BLaER1 treated with 17β-estradiol and CSF1 and Interleukin-3, amounts not matched to agents 10 nM and 100 nM (cell line): ENCODE results near the gene KXD1.
A peak's percentile ranks its signal among the peaks of the same experiment; 100 is the strongest.

ENCODE experiments used
- H3K27ac ChIP-seq, 11 experiments: shearing (Covaris generic); formaldehyde crosslinking; 2 replicates each; pipeline ENCODE4 v1.8.1; 2022
- H3K27me3 ChIP-seq, 11 experiments: shearing (Covaris generic); formaldehyde crosslinking; 2 replicates each; pipeline ENCODE4 v1.8.1; 2022
- H3K36me3 ChIP-seq, 11 experiments: shearing (Covaris generic); formaldehyde crosslinking; 2 replicates each; pipeline ENCODE4 v1.8.1; 2022
- H3K4me1 ChIP-seq, 10 experiments: shearing (Covaris generic); formaldehyde crosslinking; 2 replicates each; pipeline ENCODE4 v1.8.1; 2022
- H3K4me2 ChIP-seq, 11 experiments: shearing (Covaris generic); formaldehyde crosslinking; 2 replicates each; pipeline ENCODE4 v1.8.1; 2022
- H3K4me3 ChIP-seq, 10 experiments: shearing (Covaris generic); formaldehyde crosslinking; 2 replicates each; pipeline ENCODE4 v1.8.1; 2022
- H3K9ac ChIP-seq, 11 experiments: shearing (Covaris generic); formaldehyde crosslinking; 2 replicates each; pipeline ENCODE4 v1.8.1; 2022
- H3K9me3 ChIP-seq, 11 experiments: shearing (Covaris generic); formaldehyde crosslinking; replicated peaks in 1 of 11; 2 replicates each; pipeline ENCODE4 v1.8.1; 2022
- H4K20me1 ChIP-seq, 11 experiments: shearing (Covaris generic); formaldehyde crosslinking; 2 replicates each; pipeline ENCODE4 v1.8.1; 2022
- Cebpa-rat ChIP-seq, 11 experiments: shearing (Covaris generic); IDR thresholded peaks; 2 replicates each; pipeline ENCODE4 v1.8.1; 2022

The KXD1 gene

DNA sequence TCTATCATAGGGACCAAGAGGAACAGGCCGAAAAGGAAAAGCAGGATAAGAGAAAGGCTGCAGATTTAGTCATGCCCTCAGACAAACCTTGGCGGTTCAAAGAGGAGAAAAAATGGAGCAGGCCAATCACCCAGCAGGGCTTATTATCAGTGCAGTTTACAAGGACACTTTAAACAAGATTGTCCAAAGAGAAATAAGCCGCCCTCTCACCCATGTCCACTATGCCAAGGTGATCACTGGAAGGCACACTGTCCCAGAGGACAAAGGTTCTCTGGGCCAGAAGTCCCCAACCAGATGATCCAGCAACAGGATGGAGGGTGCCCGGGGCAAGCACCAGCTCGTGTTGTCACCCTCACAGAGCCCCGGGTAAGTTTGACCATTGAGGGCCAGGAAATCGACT is 22.6 kb downstream of the KXD1 start:
- Histone ChIP-seq H3K9ac (no peak overlapping the region), H3K36me3 (peaks cover 25 to 34% (median 31%) of the 10 kb centered on the region in 11 experiments), H3K27ac (no peak overlapping the region), H3K4me3 (no peak overlapping the region), H3K27me3 (no peaks in the 10 kb centered on the region), H3K4me1 (peaks cover 4 to 23% (median 15%) of the 10 kb centered on the region in 10 experiments), H3K9me3 (no peaks in the 10 kb centered on the region), H4K20me1 (peaks cover 13 to 44% (median 25%) of the 10 kb centered on the region in 11 experiments; a peak in 21 of 22 replicates), H3K4me2 (no peak overlapping the region)
- TF ChIP-seq Cebpa-rat (IDR thresholded peaks at IDR 0.05), result no peak

DNA sequence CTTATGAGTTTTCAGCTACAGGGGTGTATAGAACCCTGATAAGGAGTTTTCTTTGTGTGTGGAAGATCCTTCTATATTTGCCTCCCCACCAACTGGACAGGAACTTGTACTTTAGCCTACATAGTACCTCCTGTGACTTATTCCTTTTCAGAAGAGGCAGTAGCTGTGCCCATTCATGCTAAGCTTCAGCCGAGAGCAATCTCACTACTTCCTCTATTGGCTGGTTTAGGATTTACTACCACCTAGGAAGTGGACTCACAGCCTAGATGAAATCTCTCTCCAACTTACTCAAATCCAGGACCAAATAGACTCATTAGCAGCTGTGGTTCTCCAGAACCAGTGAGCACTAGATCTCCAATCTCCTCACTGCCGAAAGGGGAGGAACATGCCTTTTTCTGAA is 28.6 kb downstream of the KXD1 start:
- H3K4me2 ChIP-seq, result peak overlapping the region in 10 of 11 experiments; percentile 63 to 96 (median 80); a peak in 17 of 22 replicates

DNA sequence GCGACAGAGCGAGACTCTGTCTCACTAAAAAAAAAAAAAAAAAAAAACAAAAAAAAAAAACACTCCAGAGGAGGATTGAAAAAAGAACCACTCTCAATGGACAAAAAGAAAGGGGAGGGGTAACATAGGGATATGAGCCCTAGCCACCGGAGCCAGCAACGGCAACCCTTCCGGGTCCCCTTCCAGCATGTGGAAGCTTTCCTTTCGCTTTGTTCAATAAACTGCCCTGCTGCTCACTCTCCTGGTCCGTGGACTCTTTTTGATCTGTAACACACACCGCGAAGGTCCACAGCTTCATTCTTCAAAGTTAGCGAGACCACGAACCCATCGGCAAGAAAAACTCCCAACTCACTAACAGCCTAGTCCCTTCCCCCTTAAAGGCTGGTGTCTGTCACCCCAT is 29.9 kb downstream of the KXD1 start:
- Histone ChIP-seq H3K4me2 (peak overlapping the region; percentile 95 to 100 (median 97); a peak in 18 of 22 replicates), H3K9me3 (peaks cover 0 to 11% (median 0%) of the 10 kb centered on the region in 11 experiments; a peak in 4 of 22 replicates), H4K20me1 (peaks cover 0 to 28% (median 9%) of the 10 kb centered on the region in 11 experiments; a peak in 10 of 22 replicates), H3K4me1 (peaks cover 60 to 82% (median 64%) of the 10 kb centered on the region in 10 experiments), H3K27ac (peak overlapping the region in 7 of 11 experiments; percentile 77 to 91 (median 85); a peak in 8 of 22 replicates), H3K36me3 (peaks cover 8 to 22% (median 18%) of the 10 kb centered on the region in 11 experiments; a peak in 17 of 22 replicates), H3K27me3 (no peaks in the 10 kb centered on the region), H3K4me3 (0 out of 20 replicates have a peak overlapping the region, but pooled peaks of 1 of the 10 experiments have one; percentile 88), H3K9ac (peak overlapping the region in 1 of 11 experiments; percentile 87; a peak in 2 of 22 replicates)
- TF ChIP-seq Cebpa-rat (IDR thresholded peaks at IDR 0.05), result no peak

More for the DNA sequence above, 28.6 kb downstream of the KXD1 start:
- Histone ChIP-seq H3K4me3 (no peak overlapping the region), H3K9ac (peak overlapping the region in 5 of 11 experiments; percentile 16 to 50 (median 20); a peak in 6 of 22 replicates), H3K36me3 (peaks cover 8 to 12% (median 11%) of the 10 kb centered on the region in 11 experiments; a peak in 17 of 22 replicates), H3K4me1 (peaks cover 47 to 74% (median 64%) of the 10 kb centered on the region in 10 experiments), H3K27me3 (no peaks in the 10 kb centered on the region), H3K27ac (peak overlapping the region in 9 of 11 experiments; percentile 15 to 76 (median 59); a peak in 16 of 22 replicates), H3K9me3 (peaks cover 0 to 11% (median 0%) of the 10 kb centered on the region in 11 experiments; a peak in 4 of 22 replicates), H4K20me1 (peaks cover 0 to 17% (median 5%) of the 10 kb centered on the region in 11 experiments; a peak in 9 of 22 replicates)
- TF ChIP-seq Cebpa-rat (IDR thresholded peaks at IDR 0.05), result no peak

DNA sequence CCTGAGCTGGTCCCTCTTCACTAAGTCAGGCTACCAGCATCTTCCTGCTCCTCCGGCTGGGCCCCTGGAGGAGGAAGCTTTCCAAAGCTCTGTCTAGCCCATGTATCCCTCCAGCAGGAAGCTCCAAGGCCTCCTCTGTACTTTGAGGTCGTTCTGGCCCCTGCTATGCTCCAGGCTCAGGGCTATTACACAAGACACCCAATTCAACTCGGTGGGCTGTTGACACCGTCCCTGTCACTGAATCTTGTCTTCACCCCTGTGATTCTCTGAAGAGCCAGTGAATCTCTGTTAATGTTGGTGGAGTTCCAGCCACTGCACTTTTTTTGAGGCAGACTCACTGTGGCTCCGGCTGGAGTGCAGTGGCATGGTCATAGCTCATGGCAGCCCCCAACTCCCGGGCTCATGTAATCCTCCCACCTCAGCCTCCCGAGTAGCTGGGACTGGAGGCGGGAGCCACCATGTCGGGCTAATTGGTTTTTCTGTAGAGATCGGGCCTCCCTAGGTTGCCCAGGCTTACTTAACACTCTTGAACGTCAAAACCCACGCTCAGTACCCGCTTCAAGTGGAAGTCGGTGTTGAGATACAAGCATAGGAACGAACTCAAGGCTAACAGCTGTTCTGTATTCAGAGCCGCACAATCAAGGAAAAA is 30.4 kb downstream of the KXD1 start:
- Histone ChIP-seq H3K27me3 (no peaks in the 10 kb centered on the region), H3K4me1 (peaks cover 61 to 85% (median 68%) of the 10 kb centered on the region in 10 experiments), H3K9me3 (peaks cover 0 to 11% (median 0%) of the 10 kb centered on the region in 11 experiments; a peak in 4 of 22 replicates), H3K4me3 (peak overlapping the region; percentile 62 to 88 (median 78)), H3K4me2 (peak overlapping the region; percentile 95 to 100 (median 97)), H3K36me3 (peaks cover 8 to 22% (median 18%) of the 10 kb centered on the region in 11 experiments; a peak in 17 of 22 replicates), H4K20me1 (peaks cover under 1 to 33% (median 12%) of the 10 kb centered on the region in 11 experiments; a peak in 12 of 22 replicates), H3K9ac (peak overlapping the region; percentile 74 to 93 (median 85)), H3K27ac (peak overlapping the region; percentile 43 to 94 (median 85); a peak in 20 of 22 replicates)
- no peak for TF ChIP-seq Cebpa-rat (IDR thresholded peaks at IDR 0.05)

GRCh38 chr19:18588611-18589379 is 31.1 kb downstream of the KXD1 start, which contains the start of gene REX1BD:
REX1BD (plus strand) TSS chr19:18588798; CDS start chr19:18588802, 4 bp downstream.
- Histone ChIP-seq H3K9me3 (peaks cover 0 to 11% (median 0%) of the 10 kb centered on the region in 11 experiments; a peak in 4 of 22 replicates), H3K9ac (peak within 1 kb of the TSS; percentile 74 to 93 (median 85)), H3K4me2 (peak within 1 kb of the TSS; percentile 95 to 100 (median 97)), H3K4me1 (peaks cover 64 to 91% (median 75%) of the 10 kb centered on the region in 10 experiments), H3K36me3 (peaks cover 8 to 22% (median 18%) of the 10 kb centered on the region in 11 experiments; a peak in 17 of 22 replicates), H3K4me3 (peak within 1 kb of the TSS; percentile 62 to 88 (median 78)), H3K27ac (peak within 1 kb of the TSS; percentile 43 to 94 (median 85); a peak in 21 of 22 replicates), H3K27me3 (0 out of 22 replicates have a peak, but pooled peaks cover 0 to 5% (median 0%) of the 10 kb centered on the region in 11 experiments), H4K20me1 (peaks cover 7 to 39% (median 18%) of the 10 kb centered on the region in 11 experiments; a peak in 13 of 22 replicates)
- no peak for TF ChIP-seq Cebpa-rat (IDR thresholded peaks at IDR 0.05)

DNA sequence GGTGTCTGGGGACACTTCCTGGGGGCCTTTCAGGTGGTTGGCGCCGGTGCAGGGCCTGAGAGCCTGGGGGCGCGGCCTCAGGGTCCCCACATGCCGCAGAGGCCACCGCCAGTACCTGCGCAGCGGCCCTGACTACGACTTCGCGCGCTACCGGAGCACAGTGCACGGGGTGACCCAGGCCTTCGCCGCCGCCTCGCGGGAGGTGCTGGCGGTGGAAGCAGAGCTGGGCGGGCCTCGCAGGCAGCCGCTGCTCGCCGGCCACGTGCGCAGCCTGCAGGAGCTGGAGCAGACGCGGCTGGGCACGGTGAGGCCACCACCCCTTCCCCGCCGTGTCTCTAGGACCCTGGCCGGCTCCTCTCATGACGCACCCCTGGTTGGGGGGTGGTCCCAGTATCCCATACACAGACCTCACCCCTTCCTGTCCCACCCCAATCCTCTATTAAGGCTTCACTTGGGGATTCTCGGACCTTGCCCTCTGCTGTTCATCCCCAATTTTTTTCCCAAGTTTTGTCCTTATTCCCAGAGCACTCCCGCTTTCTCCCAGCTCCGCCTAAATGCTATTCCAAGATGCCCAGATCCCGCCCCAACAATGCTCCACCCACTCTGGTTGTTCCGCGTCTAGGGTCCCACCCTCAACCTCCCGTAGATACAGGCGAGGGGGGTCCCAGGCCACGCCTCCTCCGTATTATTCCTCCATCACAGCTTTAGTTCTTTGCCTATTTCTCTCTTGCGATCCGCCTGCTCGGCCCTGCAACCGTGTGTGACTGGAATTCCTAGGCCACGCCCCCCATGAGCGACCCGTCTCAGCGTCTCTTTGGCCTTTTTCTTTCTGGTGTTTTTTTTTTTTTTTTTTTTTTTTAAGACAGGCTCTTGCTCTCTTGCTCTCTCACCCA is 32.0 kb downstream of the KXD1 start:
- H3K27me3 ChIP-seq, result peaks cover 0 to 7% (median under 1%) of the 10 kb centered on the region in 11 experiments; a peak in 6 of 22 replicates
- TF ChIP-seq Cebpa-rat (IDR thresholded peaks at IDR 0.05), result no peak
- H3K4me3 ChIP-seq, result peak overlapping the region; percentile 62 to 88 (median 78)
- H3K36me3 ChIP-seq, result peaks cover 8 to 22% (median 18%) of the 10 kb centered on the region in 11 experiments; a peak in 17 of 22 replicates
- H3K9me3 ChIP-seq, result peaks cover 0 to 11% (median 0%) of the 10 kb centered on the region in 11 experiments; a peak in 4 of 22 replicates
- peak overlapping the region; percentile 95 to 100 (median 97) for H3K4me2 ChIP-seq
- H3K9ac ChIP-seq, result peak overlapping the region; percentile 74 to 93 (median 85)
- H3K27ac ChIP-seq, result peak overlapping the region; percentile 43 to 94 (median 85); a peak in 21 of 22 replicates
- H3K4me1 ChIP-seq, result peaks cover 57 to 90% (median 80%) of the 10 kb centered on the region in 10 experiments
- peaks cover 7 to 42% (median 18%) of the 10 kb centered on the region in 11 experiments; a peak in 14 of 22 replicates for H4K20me1 ChIP-seq
